Endodermal cell (in vitro differentiated cells): Measurements from ENCODE around the gene CD83. TPM values are rescaled to one million over a fixed set of nuclear protein-coding genes. Genes with fewer than 3 reads are reported as not detected.

ENCODE experiments used
- DNase-seq: peaks from one replicate; pipeline ENCODE4 v3.0.0-alpha.2; 2017
- H3K27ac ChIP-seq: 2 replicates; pipeline ENCODE4 v1.5.1; 2013; ENCODE audit warnings: mild to moderate bottlenecking, low read depth, low read length, moderate library complexity
- H3K27me3 ChIP-seq: 2 replicates; pipeline ENCODE4 v1.6.1; 2013; ENCODE audit warnings: mild to moderate bottlenecking, low read length, moderate library complexity; ENCODE audit not compliant: insufficient read depth, control insufficient read depth, poor library complexity, severe bottlenecking
- H3K36me3 ChIP-seq: 2 replicates; pipeline ENCODE4 v1.7.0; 2013; ENCODE audit warnings: mild to moderate bottlenecking, low read length, moderate library complexity; ENCODE audit not compliant: control insufficient read depth, insufficient read depth
- H3K4me1 ChIP-seq: one replicate; pipeline ENCODE4 v1.7.0; 2013; ENCODE audit warnings: low read length; ENCODE audit not compliant: control insufficient read depth, insufficient read depth
- H3K4me3 ChIP-seq: 2 replicates; pipeline ENCODE4 v1.5.1; 2013; ENCODE audit warnings: mild to moderate bottlenecking, low read length, moderate library complexity
- H3K9ac ChIP-seq: 2 replicates; pipeline ENCODE4 v1.6.1; 2013; ENCODE audit warnings: mild to moderate bottlenecking, low read length, moderate library complexity; ENCODE audit not compliant: poor library complexity, severe bottlenecking; ENCODE audit errors: extremely low read depth
- H3K9me3 ChIP-seq: 2 replicates; pipeline ENCODE4 v1.6.1; 2013; ENCODE audit warnings: mild to moderate bottlenecking, low read length, moderate library complexity; ENCODE audit not compliant: control insufficient read depth
- H3K27ac Mint-ChIP-seq: 2 replicates; pipeline ENCODE4 v1.8.0; 2020; ENCODE audit warnings: mixed read lengths
- H3K27me3 Mint-ChIP-seq: 2 replicates; pipeline ENCODE4 v1.8.0; 2021; ENCODE audit warnings: mild to moderate bottlenecking, mixed read lengths; ENCODE audit not compliant: insufficient read depth
- H3K36me3 Mint-ChIP-seq: 2 replicates; pipeline ENCODE4 v1.8.0; 2020; ENCODE audit warnings: low read depth, mixed read lengths
- H3K4me1 Mint-ChIP-seq: 2 replicates; pipeline ENCODE4 v1.8.0; 2020; ENCODE audit warnings: mixed read lengths
- H3K4me3 Mint-ChIP-seq: 2 replicates; pipeline ENCODE4 v1.8.0; 2020; ENCODE audit warnings: mild to moderate bottlenecking, moderate library complexity, mixed read lengths
- H3K9me3 Mint-ChIP-seq: 2 replicates; pipeline ENCODE4 v1.8.0; 2020; ENCODE audit warnings: mild to moderate bottlenecking, mixed read lengths
- WGBS, 2 experiments: methylation state at CpG; one replicate each; pipeline versions ENCODE4 v1.1.5 to v1.1.7; 2013; ENCODE audit warnings: missing lambda C conversion rate in 2 of 2, mixed read lengths in 1 of 2; ENCODE audit not compliant: insufficient coverage in 1 of 2, insufficient read length in 1 of 2; 5-methylcytosine and 5-hydroxymethylcytosine counted together
- total RNA-seq, 2 donors: library from RNA; stranded (reverse); fragmentation: NEBNext Ultra II Directional in 1 of 2; extraction: Animal tissue kit (Norgen Biotek cat#: 25700) in 1 of 2; gene quantifications; 2 replicates in 1 of 2; 3 replicates in 1 of 2; pipeline ENCODE4 v1.2.1, GENCODE V29; 2021
- TF ChIP-seq, protein P1 (sequence below): fragments of 200-600 bp; sonication (generic); conservative IDR thresholded peaks from 2 replicates; pipeline ENCODE4 v1.5.0; 2021; ENCODE audit warnings: antibody characterized with exemption, mild to moderate bottlenecking

CD83 gene
- total RNA-seq, 2 donors from 2014 or later: 2.8 to 7.0 TPM

DNA sequence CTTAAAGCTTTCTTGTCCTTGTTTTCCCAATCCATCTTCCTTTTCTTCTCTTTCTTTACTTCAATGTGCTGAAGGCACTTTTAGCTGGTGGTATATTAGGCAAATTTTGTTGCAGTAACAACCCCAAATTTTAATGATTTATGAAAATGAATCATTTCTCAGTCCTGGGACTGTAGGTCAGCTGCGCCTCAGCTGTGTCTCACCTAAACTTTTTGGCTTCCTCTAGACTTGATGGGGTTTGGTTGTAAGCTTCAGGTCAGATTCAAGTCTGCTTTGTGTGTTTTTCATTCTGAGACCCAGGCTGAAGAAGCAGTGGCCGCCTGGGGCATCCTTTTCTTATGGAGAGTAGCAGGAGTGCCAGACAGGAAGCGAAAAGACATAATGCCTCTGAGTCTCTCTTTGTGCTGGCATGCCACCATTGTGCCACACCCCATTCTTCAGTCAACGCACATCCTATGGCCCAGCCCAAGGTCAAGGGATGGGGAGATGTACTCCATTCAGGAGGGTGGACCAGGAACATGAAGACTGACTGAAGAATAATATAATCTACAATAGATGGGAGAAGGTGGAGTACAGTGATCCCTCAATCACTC lies 28.9 kb upstream of the CD83 start:
- H3K27me3 Mint-ChIP-seq: no peaks in the 10 kb centered on the region
- 66% methylated on average over 4 of the region's 4 CpGs; no CpG with 5 or more reads in 1 of the 2 experiments for WGBS, 2 experiments

DNA sequence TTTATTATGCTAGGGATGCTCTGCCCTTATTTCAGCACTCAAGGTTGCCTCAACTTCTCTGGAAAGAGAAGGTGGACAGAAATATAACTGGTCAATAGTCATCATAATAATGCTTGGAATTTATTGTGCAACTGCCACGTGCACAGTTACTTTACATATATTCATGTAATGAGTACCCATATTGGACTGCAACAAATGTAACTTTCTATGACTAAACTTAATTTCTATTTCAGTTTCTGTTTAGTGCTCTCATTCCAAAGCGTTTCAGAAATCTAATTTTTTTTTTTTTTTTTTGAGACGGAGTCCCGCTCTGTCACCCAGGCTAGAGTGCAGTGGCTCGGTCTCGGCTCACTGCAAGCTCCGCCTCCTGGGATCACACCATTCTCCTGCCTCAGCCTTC lies 28.3 kb upstream of the CD83 start:
- 86 to 97% methylated on average over 1 to 7 of the region's 7 CpGs for WGBS, 2 experiments
- Mint-ChIP-seq H3K27ac (no peak overlapping the region), H3K27me3 (no peaks in the 10 kb centered on the region), H3K4me1 (peaks cover 7% of the 10 kb centered on the region), H3K36me3 (no peaks in the 10 kb centered on the region), H3K4me3 (no peak overlapping the region), H3K9me3 (peaks cover 6% of the 10 kb centered on the region)
- no peaks in the 10 kb centered on the region for H3K27me3 ChIP-seq
- H3K9ac ChIP-seq: no peak overlapping the region
- DNase-seq: no peak
- no peaks in the 10 kb centered on the region for H3K9me3 ChIP-seq
- TF ChIP-seq, protein P1, sequence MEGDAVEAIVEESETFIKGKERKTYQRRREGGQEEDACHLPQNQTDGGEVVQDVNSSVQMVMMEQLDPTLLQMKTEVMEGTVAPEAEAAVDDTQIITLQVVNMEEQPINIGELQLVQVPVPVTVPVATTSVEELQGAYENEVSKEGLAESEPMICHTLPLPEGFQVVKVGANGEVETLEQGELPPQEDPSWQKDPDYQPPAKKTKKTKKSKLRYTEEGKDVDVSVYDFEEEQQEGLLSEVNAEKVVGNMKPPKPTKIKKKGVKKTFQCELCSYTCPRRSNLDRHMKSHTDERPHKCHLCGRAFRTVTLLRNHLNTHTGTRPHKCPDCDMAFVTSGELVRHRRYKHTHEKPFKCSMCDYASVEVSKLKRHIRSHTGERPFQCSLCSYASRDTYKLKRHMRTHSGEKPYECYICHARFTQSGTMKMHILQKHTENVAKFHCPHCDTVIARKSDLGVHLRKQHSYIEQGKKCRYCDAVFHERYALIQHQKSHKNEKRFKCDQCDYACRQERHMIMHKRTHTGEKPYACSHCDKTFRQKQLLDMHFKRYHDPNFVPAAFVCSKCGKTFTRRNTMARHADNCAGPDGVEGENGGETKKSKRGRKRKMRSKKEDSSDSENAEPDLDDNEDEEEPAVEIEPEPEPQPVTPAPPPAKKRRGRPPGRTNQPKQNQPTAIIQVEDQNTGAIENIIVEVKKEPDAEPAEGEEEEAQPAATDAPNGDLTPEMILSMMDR: no peak
- no peaks in the 10 kb centered on the region for H3K36me3 ChIP-seq
- no peak overlapping the region for H3K27ac ChIP-seq
- H3K4me3 ChIP-seq: no peak overlapping the region
- H3K4me1 ChIP-seq: no peaks in the 10 kb centered on the region

More for the DNA sequence above, 28.9 kb upstream of the CD83 start:
- Mint-ChIP-seq H3K4me1 (peaks cover 7% of the 10 kb centered on the region), H3K27ac (no peak overlapping the region), H3K36me3 (no peaks in the 10 kb centered on the region), H3K4me3 (no peak overlapping the region), H3K9me3 (peaks cover 6% of the 10 kb centered on the region)
- no peaks in the 10 kb centered on the region for H3K36me3 ChIP-seq
- no peaks in the 10 kb centered on the region for H3K27me3 ChIP-seq
- H3K4me3 ChIP-seq: no peak overlapping the region
- no peaks in the 10 kb centered on the region for H3K4me1 ChIP-seq
- no peak for DNase-seq
- H3K9ac ChIP-seq: no peak overlapping the region
- no peaks in the 10 kb centered on the region for H3K9me3 ChIP-seq
- H3K27ac ChIP-seq: no peak overlapping the region
- TF ChIP-seq, protein P1: no peak

DNA sequence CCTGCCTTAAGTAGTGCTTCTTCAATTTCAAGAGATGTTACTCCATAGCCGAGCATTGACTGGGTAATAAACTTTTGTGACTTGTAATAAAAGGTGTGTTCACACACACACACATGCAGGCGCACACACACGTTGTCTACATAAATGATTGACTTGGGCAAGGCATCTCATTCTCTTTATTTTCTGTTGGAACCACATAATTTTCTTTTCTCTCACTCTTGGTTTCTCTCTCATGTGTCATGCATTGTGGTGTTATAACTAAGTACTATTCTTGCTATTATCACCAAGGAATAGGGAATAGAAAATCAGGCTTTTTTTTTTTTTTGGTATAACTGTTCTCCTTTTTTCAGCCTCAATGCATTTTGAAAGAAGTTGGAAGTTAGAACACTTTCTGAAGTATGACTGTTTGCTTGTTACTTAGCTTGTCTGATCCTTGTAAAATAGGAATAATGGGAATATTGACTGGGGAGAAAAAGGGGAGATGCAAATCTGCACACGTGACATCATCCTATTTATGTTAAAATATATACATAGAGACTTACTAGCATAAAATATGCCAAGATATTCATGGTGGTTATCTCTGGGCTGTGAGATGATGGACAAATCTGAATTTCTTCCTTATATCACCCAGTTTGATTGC lies 26.1 kb upstream of the CD83 start:
- no peaks in the 10 kb centered on the region for H3K36me3 Mint-ChIP-seq
- TF ChIP-seq, protein P1: no peak
- H3K9me3 Mint-ChIP-seq: peaks cover 6% of the 10 kb centered on the region
- Histone ChIP-seq H3K4me3 (no peak overlapping the region), H3K27me3 (no peaks in the 10 kb centered on the region), H3K4me1 (peaks cover 4% of the 10 kb centered on the region), H3K9me3 (no peaks in the 10 kb centered on the region), H3K9ac (no peak overlapping the region), H3K27ac (no peak overlapping the region), H3K36me3 (no peaks in the 10 kb centered on the region)
- H3K27ac Mint-ChIP-seq: no peak overlapping the region
- WGBS, 2 experiments: 83 to 90% methylated on average over 2 to 3 of the region's 4 CpGs
- H3K4me3 Mint-ChIP-seq: no peak overlapping the region
- DNase-seq: no peak
- H3K27me3 Mint-ChIP-seq: no peaks in the 10 kb centered on the region
- H3K4me1 Mint-ChIP-seq: no peaks in the 10 kb centered on the region
